GM12872 (cell line): ENCODE results near the gene TMPRSS12.

Experiments used
- TF ChIP-seq, protein P1 (sequence below): IDR thresholded peaks from 3 replicates; pipeline ENCODE4 v1.5.1; 2011; ENCODE audit warnings: low read depth, mild to moderate bottlenecking, low read length, moderate library complexity; ENCODE audit not compliant: insufficient read depth

Gene TMPRSS12

DNA sequence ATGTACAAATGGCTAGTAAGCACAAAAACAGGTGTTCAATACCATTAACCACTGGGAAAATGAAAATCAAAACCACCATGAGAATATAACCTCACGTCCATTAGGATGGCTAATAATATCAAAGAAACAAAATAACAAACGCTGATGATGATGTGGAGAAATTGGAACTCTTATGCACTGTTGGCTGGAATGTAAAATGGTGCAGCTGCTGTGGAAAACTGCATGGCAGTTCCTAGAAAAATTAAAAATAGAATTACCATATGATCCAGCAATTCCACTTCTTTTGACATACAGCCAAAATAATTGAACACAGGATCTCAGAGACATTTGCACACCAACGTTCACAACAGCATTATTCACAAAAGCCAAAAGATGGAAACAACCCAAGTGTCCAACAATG lies 51.5 kb downstream of the TMPRSS12 start:
- TF ChIP-seq, protein P1, sequence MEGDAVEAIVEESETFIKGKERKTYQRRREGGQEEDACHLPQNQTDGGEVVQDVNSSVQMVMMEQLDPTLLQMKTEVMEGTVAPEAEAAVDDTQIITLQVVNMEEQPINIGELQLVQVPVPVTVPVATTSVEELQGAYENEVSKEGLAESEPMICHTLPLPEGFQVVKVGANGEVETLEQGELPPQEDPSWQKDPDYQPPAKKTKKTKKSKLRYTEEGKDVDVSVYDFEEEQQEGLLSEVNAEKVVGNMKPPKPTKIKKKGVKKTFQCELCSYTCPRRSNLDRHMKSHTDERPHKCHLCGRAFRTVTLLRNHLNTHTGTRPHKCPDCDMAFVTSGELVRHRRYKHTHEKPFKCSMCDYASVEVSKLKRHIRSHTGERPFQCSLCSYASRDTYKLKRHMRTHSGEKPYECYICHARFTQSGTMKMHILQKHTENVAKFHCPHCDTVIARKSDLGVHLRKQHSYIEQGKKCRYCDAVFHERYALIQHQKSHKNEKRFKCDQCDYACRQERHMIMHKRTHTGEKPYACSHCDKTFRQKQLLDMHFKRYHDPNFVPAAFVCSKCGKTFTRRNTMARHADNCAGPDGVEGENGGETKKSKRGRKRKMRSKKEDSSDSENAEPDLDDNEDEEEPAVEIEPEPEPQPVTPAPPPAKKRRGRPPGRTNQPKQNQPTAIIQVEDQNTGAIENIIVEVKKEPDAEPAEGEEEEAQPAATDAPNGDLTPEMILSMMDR = no peak

DNA sequence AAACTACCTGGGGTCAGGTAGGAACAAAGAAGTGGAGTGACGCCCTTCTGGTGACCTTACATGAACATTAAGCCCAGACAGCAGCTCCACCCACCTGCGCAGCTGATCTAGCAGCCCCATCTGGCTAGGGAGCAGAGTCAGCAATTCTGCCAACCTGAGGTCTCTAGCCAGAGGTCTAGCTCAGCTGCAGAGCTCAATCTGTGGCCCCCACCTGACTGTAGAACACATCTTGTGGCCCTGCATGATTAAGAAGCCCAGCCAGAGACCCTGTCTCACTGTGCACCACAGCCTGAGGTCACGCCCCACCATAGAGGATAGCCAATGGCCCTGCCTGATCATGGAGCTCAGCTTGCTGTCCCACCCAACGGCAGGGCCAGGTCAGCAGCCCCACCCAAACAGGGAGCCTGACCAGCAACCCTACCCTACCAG lies 59.0 kb downstream of the TMPRSS12 start:
- TF ChIP-seq, protein P1 = no peak

DNA sequence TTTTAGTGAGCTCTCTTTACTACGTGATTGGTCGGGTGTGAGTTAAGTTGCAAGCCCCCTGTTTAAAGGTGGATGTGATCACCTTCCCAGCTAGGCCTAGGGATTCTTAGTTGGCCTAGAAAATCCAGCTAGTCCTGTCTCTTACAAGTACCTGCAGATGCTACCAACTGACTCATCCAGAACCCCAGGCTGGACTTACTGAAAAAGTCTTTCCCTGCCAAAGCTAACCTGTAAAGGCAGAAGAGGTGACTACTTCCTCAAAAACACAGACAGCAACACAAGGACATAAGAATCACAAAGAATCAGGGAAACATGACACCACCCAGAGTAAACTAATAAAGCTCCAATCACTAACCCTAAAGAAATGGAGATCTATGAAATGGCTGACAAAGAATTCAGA lies 70.5 kb downstream of the TMPRSS12 start:
- TF ChIP-seq, protein P1 = no peak

DNA sequence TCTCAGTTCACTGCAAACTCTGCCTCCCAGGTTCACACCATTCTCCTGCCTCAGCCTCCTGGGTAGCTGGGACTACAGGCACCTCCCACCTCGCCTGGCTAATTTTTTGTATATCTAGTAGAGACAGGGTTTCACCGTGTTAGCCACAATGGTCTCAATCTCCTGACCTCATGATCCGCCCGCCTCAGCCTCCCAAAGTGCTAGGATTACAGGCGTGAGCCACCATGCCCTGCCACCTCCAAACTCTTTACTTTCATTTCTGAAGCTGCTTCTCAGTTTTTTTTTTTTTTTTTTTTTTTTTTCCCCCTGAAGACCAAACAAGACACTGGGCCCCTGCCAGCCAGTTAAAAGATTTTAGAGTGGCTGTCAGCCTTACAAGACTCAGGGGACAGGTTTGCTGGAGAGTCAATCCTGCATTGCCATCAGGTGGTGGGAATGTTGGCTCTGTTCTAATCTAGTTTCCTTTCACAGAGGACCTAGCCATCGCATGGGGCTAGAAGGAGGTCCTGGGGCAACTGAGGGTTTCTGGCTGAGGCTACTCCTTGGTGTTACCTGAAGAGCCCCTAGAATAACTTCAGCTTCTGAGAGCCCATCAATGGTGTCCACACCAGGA lies 72.3 kb downstream of the TMPRSS12 start:
- TF ChIP-seq, protein P1 = no peak

DNA sequence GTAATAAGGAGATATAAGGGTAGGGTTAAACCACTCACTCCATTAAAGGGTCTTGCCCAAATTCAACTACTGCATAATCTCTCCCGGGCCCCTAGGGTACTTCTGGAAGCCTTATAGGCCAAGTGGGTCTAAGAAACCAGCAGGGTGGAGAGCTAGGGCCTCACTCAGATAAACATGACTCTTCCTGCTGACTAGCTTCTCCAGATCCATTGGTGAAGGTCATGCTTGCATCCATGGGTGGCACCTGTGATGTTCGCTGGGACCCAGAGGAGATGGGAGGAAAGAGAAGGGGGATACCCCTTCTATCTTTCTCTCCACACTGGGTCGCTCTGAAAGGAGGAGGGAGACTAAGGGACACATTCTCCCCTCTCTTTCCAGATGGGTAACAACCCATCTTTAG lies 73.6 kb downstream of the TMPRSS12 start:
- TF ChIP-seq, protein P1 = no peak

DNA sequence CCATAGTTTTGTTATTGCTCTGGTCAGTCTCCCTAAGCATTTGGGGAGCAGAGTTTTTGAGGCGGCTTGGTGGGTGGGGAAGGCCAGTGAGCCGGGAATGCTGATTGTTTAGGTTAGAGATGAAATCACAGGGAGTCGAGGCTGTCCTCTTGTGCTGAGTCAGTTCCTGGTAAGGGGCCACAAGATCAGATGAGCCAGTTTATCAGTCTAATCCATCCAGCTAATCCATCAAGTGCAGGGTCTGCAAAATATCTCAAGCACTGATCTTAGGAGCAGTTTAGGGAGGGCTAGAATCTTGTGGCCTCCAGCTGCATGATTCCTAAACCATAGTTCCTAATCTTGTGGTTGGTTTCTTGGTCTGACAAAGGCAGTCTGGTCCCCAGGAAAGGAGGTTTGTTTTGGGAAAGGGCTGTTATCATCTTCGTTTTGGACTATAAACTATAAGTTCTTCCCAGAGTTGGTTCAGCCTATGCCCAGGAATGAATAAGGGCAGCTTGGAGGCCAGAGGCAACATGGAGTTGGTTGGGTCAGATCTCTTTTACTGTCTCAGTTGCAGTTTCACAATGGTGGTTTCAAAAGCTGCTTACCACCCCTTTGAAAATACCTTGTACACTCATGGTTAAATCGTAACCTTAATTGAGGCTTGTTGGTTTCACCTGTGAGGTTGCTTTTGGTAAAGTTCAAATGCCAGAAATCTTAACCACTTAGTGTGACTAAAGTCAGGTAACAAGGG lies 76.0 kb downstream of the TMPRSS12 start:
- TF ChIP-seq, protein P1 = no peak

DNA sequence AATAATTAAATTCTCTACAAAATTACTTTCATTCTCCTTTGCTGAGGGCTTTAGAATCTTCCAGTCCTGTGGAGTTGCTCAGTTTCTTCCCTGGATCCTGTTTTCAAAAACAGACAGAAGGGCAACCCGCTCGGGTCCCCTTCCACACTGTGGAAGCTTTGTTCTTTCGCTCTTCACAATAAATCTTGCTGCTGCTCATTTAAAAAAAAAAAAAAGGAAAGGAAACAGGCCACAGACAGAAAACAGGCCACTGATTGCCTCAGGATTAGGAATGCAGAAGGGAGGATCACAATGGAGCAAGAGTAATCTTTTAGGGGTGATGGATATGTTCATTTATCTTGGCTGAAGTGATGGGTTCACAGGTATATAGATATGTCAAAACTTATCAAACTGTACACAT lies 80.1 kb downstream of the TMPRSS12 start:
- TF ChIP-seq, protein P1 = no peak
